GM21381 (cell line): Measurements from ENCODE around the gene ISM1.
"Not testable (repeated sequence)": the region's sequence is repeated elsewhere in the genome, so short reads cannot be mapped to it uniquely, and the experiment has no call there.

Experiments
- ATAC-seq: cut with Tn5 transposase; IDR thresholded peaks from one replicate; pipeline ENCODE4 v1.9.1; 2021; ENCODE audit warnings: mild to moderate bottlenecking, moderate library complexity; ENCODE audit not compliant: unreplicated experiment

ISM1 gene

DNA sequence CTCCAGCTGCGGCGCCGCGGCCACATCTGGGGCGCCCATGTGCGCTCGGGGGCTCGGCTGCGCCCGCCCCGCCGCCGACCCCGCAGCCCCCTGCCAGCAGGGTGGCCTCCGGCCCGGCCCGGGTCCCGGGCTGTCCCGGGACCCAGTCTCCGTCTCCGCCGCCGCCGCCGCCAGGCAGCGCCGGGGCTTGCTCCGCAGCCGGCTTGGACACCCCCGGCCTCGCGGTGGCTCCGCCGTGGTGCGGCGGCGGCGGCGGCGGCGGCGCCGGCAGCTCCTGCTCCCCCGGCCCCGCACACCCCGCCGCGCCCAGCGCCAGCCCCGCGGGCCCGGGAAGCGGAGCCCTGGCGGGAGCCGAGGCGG is 219 bp downstream of the ISM1 start:
- ATAC-seq: peak; percentile 45

DNA sequence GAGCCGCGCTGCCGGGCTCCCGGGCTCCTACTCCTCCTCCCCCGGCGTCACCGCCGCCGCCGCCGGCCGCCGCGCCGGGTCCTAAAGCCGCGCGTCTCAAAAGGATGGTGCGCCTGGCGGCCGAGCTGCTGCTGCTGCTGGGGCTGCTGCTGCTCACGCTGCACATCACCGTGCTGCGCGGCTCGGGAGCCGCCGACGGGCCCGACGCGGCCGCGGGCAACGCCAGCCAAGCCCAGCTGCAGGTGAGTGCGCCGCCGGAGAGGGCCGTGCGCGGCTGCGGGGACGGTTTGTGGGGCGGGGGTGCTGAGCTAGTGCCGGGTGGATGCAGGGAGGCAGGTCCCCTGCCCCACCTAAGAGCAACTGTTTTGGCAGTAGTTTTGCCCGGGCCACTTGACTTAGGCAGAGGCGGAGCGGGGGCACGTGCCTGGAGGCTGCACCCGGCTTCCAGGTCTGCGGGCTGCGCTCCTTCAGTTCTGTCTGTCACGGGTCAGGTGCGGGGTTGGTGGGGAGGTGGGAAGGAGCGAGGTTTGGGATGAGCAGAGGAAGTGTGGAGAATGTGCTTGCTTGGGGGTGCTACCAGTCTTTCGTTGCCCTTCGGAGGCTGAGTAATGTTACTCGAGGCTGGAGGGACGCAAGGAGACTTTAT is 722 bp downstream of the ISM1 start:
- ATAC-seq: peak; percentile 94

DNA sequence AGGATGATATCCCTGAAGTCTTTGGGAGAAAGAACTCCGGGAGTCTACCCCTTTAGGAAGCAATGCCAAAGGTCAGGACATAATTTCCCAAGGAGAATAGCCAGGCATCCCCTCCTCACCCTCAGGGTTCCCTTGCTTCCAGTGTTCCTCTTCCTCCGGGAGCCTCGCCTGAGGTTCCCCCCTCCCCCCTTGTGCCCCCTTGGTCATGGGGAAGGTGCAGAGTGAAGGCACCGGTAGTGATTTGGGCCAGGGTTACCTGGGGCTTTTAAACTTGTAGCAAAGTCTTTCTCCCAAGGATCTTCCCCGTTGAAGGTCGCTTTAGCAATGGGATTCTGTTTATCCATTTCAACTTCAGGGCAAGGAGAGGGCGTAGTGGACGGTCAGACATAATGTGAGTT is 1.2 kb downstream of the ISM1 start:
- ATAC-seq: no peak

DNA sequence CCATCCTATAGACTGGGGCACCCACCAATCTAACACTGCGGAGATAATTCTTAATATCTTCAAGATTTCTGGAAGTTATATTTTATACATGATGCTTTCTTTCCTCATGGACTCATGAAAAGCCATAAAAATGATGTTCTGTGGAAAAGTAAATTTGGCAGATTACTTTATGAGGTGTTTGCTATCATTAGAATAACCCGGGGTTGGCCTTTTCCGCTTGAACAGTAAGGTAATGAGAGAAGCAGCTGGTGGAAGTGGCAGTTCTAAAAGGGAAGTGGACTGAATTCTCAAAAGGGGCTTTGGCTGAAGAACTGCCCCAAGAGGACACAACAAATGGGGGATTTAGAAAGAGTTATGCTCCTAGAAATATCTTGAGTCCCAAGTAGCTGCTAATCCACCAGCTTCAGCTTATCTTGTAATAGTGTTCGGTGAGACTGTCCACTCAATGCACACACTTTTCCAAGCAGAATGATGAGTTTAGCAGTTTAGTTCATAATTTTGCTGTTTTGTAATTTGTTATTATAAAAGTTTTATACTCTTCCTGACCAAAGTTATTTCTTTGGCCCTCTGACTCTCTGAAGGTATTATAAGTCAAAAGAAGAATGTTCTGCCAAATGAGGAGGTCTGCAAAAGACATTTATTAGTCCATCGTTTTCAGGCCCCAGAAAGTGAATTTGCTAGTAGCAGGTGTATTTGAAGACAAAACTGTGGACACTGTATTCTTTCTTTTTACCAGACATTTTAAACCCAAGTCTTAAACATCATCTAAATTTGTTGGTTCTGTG is 2.9 kb downstream of the ISM1 start:
- no peak for ATAC-seq

DNA sequence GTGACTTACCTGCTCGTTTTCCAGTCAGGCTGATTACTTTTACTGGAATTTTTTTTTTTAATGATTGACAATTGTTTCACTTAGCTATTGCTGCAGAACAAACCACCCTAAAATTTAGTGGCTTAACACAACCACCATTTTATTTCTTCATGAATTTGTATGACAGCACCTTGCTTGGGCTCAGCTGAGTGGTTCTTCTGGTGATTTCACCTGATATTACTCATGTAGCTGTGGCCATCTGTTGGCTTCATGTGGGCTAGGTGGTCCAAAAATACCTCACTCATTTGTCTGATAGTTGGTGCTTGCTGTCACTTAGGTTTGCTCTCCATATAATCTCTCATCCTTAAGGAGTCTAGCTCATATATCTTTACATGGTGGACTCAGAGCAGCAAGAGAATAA is 5.3 kb downstream of the ISM1 start:
- no peak for ATAC-seq

DNA sequence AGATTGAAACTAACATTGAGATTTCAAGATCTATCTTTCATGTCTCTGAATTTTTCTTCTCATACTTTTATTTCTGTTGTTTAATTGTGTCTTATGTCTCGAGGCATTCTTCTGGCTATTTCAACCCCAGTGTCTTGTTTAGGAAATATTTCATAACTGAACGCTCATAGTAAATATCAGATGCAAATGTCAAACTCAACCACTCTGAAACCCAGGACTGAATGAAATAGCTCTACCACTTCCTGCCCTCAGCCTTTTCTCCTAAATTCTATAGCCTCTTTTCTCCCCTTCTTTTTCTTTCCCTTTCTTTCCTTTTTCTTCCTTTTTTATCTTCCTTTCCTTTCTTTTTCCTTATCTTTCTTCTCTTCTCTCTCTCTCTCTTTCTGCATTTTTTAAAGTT is 7.7 kb downstream of the ISM1 start:
- no peak for ATAC-seq

DNA sequence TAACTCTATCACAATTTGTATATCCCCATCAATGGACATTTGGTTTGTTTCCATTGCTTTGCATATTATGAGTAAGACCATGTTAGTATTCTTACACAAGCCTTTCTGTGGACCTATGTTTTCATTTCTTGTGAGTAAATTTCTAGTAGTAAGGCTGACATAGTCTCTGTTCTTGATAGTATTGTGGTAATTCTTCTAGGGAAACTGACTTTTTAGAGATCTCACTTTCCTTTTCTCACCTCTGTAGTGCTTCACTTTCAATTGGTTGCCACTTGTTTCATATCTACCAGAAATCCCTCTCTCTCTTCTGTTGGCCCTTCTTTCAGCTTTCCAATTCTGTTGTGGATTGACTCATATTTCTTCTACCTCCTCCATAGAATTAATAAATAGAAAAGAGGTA is 8.5 kb downstream of the ISM1 start:
- ATAC-seq: peak; percentile 94

DNA sequence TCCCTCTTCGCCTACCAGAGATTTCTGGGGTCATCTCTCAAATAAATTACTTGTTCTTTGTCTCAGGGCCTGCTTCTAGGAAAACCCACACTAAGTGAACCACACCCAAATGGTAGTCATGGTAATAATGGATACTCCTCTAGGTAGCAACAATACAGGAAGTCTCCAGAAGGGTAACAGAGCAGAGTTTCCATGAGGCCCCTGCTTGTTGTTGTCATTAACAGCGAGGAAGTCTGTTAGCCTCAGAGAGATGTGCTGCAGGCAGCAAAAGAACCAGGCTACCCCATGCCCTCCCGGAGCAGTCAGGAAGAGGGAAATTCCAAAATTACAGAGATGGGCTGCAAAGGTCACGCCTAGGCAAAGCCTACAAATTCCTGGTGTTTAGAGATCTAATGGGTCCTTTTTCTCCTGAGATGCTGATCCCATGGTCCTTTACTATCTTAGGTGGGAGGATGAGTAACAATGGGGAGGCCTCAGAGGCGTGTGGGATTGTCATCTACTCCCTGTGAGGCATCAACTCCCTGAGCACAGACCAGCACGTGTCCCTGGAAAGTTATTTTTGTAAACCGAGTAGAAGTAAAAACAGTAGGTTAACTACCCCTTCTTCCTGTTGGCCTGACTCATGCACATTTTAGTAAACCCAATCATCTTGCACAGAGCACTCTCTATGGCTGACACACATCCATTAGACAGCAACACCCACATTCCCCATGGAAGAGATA is 10.1 kb downstream of the ISM1 start:
- ATAC-seq: no peak

DNA sequence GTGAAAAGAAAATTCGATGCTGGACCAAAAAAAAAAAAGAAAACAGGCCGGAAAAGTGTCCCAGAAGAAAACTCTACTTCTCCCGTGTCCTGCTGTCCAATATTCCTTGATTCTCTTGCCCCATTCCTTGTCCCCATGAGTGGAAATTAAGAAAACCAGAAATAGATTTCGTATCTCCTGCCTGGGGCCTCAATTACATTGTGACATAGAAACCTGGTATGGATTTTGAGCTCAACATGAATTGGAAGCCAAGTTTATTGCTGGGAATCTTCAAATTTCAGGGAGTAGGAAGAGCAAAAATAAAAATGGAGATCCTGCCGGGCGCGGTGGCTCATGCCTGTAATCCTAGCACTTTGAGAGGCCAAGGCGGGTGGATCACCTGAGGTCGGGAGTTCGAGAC is 11.9 kb downstream of the ISM1 start:
- ATAC-seq: no peak

DNA sequence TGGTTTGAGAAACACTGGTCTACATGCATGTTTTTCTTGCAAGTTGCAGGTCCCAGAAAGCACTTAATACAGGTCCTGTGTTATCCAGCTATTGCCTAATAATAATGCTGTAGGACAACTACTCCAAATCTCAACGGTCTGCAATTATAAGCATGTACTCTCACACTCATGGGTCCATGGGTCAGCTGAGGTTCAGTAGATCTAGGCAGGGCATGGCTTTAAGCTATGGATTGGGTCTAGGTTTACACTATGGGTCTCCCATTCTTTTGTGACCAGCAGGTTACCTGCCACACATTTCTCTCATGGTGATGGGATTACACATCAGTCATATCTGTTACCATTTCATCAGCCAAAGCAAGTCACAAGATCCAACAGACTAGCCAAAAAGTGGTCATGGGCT is 13.9 kb downstream of the ISM1 start:
- ATAC-seq: no peak

DNA sequence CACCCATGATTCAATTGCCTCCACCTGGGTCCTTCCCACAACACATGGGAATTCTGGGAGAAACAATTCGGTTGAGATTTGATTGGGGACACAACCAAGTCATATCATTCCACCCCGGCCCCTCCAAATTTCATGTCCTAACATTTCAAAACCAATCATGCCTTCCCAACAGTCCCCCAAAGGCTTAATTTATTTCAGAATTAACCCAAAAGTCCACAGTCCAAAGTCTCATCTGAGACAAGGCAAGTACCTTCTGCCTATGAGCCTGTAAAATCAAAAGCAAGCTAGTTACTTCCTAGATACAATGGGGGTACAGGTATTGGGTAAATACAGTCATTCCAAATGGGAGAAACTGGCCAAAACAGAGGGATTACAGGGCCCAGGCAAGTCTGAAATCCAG is 15.3 kb downstream of the ISM1 start:
- not testable (repeated sequence) for ATAC-seq

DNA sequence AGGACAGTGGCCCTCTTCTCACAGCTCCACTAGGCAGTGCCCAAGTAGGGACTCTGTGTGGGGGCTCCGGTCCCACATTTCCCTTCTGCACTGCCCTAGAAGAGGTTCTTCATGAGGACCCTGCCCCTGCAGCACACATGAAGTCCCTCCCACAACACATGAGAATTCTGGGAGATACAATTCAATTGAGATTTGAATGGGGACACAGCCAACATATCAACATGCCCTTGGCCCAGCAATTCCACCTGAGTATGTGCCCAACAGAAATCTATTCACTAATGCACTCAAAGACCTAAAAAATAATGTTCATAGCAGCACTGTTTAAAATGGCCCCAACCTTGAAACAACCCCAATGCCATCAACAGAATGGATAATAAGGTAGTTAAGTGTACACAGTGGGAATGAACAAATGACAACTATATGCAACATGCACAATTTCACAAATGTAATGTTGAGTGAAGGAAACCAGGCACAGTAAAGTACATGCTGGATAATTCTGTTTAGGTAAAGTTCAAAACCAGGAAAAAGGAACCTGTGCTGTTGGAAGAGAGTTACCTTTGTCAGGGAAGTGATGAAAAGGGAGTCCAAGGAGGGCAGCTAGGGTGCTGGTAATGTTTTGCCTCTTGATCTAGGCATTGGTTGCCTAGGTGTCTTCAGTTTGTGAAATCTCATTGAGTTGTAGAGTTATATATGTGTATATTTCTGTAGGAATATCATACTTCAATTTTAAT is 16.1 kb downstream of the ISM1 start:
- no peak for ATAC-seq

DNA sequence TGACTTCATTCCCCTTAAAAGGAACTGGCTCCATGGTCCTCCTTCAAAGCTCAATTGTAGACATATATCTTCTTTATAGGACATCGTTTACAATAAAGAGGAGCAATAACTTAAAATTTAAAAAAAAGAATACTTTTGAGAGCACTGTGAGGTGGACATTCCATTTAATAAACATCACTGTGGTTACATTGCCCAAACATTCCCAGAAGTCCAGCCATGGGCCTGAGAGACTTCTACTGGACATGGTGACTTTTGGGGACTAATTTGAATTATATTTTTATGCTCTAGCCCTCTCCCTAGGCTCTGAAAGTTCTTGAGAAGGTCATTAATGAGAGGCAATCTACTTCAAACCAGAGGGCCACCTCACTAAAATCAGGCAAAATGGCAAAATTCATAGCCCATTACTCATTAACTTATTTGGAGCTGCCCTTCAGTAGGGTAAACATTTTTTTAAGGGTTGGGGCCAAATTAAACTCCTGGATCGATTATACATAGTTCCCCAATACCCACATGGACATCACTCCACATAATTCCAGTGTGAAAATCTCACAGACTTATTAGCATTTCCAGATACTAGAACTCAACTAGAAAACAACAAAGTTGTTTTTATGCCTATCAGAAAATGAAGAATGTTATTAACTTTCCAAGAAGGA is 17.1 kb downstream of the ISM1 start:
- no peak for ATAC-seq

DNA sequence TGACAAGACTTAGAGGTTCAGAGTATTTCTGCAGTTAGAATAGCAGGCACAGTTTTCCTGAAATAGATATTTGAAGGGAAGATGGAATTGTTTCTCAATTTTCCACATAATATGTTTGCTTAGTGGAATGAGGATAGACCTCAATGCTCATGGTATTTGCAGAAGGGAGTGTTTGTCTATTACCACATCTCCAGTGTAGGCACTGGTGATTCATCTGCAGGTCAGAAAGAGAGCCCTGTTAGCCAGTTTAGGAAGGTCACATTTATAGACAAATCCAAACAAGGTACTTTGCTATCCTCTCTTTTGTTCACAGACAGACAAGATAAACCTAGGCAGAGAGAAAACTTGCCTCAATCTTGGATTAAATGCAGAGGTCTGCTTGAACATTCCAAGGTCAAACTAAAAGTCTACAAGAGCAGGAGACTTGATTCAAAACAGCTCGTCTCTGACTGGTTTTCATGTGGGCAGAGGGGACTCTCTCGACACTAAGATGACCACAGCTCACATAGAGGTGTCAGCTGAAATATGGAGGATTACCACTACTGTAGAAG is 22.8 kb downstream of the ISM1 start:
- no peak for ATAC-seq

DNA sequence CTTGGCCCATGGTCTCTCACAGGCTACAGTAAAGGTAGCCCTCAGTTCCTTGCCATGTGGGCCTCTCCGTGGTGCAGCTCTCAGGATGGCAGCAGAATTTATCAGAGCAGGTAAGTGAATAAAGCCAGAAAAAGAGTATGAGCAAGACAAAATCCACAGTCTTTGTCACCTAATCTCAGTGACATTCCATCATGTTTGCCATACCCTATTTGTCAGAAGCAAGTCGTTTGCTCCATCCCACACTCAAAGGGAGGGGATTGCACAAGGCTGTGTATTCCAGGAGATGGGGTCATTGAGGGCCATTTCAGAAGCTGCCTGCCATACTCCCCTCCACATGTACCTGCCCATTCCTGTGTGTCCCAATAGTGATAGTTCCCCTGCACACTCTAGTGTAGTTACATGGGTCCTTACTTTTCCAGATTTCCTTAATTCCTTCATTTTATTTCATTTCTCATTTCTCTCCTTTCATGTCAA is 24.2 kb downstream of the ISM1 start:
- ATAC-seq: no peak

DNA sequence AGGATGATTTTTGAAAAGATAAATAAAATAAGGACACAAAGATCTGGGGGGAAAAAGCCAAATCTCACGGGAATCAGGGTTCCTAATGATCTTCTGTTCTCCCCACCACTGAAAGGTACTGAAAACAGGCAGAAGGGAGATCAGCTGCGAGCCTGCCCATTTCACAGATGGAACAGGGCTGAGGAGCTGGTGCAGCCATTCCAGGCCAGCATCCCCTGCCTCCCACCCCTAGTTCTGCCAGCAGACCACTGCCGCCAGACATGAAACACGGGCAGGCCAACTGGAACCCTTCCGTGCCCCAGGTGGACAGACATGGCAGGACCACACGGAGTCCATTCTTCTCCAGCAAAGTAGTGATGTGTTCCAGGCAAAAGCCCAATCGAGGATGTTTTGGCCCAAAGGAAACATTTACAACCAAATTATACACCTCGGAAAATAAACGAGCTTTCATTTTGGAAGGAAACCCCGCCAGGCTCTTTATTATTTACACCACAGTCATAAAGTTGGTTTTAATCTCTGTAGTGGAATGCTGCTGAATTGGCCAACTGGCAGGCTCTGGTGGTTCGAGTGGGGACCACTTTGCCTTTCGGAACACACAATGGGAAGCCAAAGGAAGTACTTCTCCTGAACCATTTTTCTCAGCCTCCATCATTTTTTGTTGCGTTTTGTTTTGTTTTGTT is 28.2 kb downstream of the ISM1 start:
- ATAC-seq: no peak

DNA sequence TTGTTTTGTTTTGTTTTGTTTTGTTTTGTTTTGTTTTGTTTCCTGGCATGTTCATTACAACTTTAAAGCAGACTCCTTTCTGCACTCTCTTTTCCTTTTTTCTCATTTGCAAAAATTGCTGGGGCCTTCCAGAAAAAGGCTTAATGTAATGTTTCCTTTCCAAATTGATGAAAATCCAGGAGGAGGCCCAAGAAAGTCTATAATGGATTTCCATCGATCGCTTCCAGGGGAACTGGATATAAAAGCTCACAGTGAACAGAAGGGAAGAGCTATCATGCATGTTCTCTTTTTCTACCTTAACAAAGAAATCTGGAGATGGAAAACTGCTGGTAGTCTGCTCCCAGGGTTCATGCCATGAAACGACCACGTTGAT is 28.7 kb downstream of the ISM1 start:
- no peak for ATAC-seq

DNA sequence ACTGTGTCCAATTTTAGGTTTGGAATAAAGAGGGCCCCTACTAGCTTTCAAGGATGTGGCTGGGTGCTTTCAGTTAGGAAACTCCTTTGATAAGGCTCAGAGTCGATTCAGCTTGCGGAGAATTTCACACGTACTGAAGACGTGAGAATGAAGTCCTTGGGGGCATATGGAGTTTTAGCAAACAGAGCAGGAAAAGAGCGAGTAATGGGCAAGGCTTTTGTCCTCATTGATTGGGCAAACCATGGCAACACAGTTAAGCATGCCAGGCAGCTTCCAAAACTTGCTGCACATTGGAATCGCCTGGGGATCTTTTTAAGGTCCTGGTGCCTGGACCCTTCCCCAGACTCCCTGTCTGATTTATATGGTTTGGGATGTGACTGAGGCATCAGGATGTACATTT is 29.2 kb downstream of the ISM1 start:
- ATAC-seq: no peak

DNA sequence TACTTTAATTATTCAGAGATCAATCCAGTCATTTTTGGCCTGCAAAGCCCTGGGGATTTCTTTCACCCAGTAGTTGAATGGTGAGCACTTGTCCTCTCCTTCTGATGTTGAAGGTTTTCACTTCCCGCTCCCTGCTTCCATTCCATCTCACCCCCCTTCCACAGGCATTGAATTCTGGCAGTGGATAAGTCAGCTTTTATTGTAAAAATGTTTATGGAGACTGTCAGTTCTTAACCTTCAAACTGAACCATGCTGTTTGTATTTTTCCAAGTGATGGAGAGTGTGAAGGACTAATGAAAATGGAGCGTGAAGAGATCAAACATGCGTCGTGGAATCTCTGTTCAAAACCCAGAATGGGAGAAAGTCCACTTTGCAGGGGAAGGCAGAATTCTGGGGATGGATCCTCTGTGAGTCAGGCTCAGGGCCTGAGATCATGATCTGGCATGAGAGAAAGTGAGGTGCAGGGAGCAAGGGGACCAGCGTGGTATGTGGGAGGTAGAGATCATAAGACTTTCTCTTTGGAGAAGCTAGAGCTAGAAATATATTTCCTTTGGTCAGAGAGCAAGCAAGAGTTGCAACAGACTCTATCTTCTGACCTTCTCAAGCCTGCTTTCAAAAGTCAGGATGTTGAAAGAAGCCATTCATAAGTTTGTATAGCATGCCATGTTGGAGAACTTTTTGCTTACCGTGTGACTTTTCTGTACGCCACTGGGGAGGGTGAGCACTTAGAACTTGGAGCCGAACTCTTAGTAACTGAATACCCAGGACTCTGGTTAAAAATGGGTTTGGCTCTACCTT is 30.2 kb downstream of the ISM1 start:
- ATAC-seq: no peak
